Measurements from ENCODE around the gene CTNND2. TPM values are rescaled to one million over a fixed set of nuclear protein-coding genes. Genes with fewer than 3 reads are reported as not detected.

Gene CTNND2
- total RNA-seq, 1 experiment from 2014 or later = 7.0 TPM

GRCh38 chr5:11711932-11712331 lies 192.3 kb downstream of the CTNND2 start:
- no peak overlapping the region for H2AK5ac ChIP-seq (ENCODE audit: insufficient read length, low read length)
- no peak overlapping the region for H2AFZ ChIP-seq (ENCODE audit: low read length)
- no peaks in the 10 kb centered on the region for H3K23me2 ChIP-seq (ENCODE audit: insufficient read length, low read depth, low read length, poor library complexity, severe bottlenecking)
- Mint-ChIP-seq H3K27me3 (ENCODE audit: low read depth) (no peaks in the 10 kb centered on the region), H3K4me1 (peaks cover 18 to 22% of the 10 kb centered on the region in 2 experiments), H3K27ac (no peak overlapping the region), H3K36me3 (ENCODE audit: insufficient read depth in 1 of 3, low read depth in 3 of 3) (no peaks in the 10 kb centered on the region), H3K4me3 (no peak overlapping the region), H3K9me3 (no peaks in the 10 kb centered on the region)
- TF ChIP-seq, protein P1, sequence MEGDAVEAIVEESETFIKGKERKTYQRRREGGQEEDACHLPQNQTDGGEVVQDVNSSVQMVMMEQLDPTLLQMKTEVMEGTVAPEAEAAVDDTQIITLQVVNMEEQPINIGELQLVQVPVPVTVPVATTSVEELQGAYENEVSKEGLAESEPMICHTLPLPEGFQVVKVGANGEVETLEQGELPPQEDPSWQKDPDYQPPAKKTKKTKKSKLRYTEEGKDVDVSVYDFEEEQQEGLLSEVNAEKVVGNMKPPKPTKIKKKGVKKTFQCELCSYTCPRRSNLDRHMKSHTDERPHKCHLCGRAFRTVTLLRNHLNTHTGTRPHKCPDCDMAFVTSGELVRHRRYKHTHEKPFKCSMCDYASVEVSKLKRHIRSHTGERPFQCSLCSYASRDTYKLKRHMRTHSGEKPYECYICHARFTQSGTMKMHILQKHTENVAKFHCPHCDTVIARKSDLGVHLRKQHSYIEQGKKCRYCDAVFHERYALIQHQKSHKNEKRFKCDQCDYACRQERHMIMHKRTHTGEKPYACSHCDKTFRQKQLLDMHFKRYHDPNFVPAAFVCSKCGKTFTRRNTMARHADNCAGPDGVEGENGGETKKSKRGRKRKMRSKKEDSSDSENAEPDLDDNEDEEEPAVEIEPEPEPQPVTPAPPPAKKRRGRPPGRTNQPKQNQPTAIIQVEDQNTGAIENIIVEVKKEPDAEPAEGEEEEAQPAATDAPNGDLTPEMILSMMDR (conservative IDR thresholded peaks at IDR 0.05) = no peak
- H3K4ac ChIP-seq (ENCODE audit: low read depth, low read length) = no peak overlapping the region
- no peak overlapping the region for H2BK12ac ChIP-seq (ENCODE audit: insufficient read length, low read depth, low read length)
- H3K4me2 ChIP-seq (ENCODE audit: insufficient read depth, insufficient read length, low read length) = no peak overlapping the region
- WGBS (ENCODE audit: extremely low coverage, insufficient read length, low lambda C conversion rate) = no CpG with 5 or more reads among the region's 1 CpG
- no peak for DNase-seq
- no peak overlapping the region for H2BK5ac ChIP-seq (ENCODE audit: insufficient read length, low read length)
- no peak overlapping the region for H2BK20ac ChIP-seq (ENCODE audit: low read depth, low read length, poor library complexity, severe bottlenecking)
- no peak overlapping the region for H2BK15ac ChIP-seq (ENCODE audit: low read depth, low read length)
- no peaks in the 10 kb centered on the region for H3K27me3 ChIP-seq (ENCODE audit: insufficient read depth, low read length)
- no peaks in the 10 kb centered on the region for H4K20me1 ChIP-seq (ENCODE audit: control insufficient read depth, insufficient read depth, insufficient read length)
- H2BK120ac ChIP-seq (ENCODE audit: low read depth, low read length, poor library complexity, severe bottlenecking) = no peak overlapping the region
- H4K5ac ChIP-seq (ENCODE audit: insufficient read length, low read depth, low read length) = no peak overlapping the region
- no peak overlapping the region for H3K18ac ChIP-seq (ENCODE audit: insufficient read length, low read depth, low read length)
- H3T11ph ChIP-seq (ENCODE audit: low read length) = no peak overlapping the region
- H3K27ac ChIP-seq (ENCODE audit: insufficient read length, low read depth, low read length) = no peak overlapping the region
- no peaks in the 10 kb centered on the region for H3K79me2 ChIP-seq (ENCODE audit: insufficient read depth, low read length)
- H3K14ac ChIP-seq (ENCODE audit: insufficient read depth, low read length) = no peak overlapping the region
- H3K79me1 ChIP-seq (ENCODE audit: insufficient read depth, low read depth, low read length, poor library complexity, severe bottlenecking) = no peaks in the 10 kb centered on the region
- H3K23ac ChIP-seq (ENCODE audit: insufficient read length, low read depth, low read length) = no peak overlapping the region
- no peaks in the 10 kb centered on the region for H3K9me3 ChIP-seq (ENCODE audit: control insufficient read depth, low read depth, low read length)
- H3K9ac ChIP-seq (ENCODE audit: extremely low read depth, insufficient read length, low read length) = no peak overlapping the region
- no peak overlapping the region for H4K91ac ChIP-seq (ENCODE audit: insufficient read length, low read depth, low read length)
- no peak overlapping the region for H3K56ac ChIP-seq (ENCODE audit: insufficient read length, low read depth, low read length)
- no peaks in the 10 kb centered on the region; the same call in 1 of the 2 replicates for H3K4me1 ChIP-seq (ENCODE audit: insufficient read depth, low read length)
- no peak overlapping the region for H4K8ac ChIP-seq (replicated peaks; ENCODE audit: insufficient read length, low read depth, low read length)
